PC-9 (cell line): ENCODE results near the gene ANKS6. TPM values are rescaled to one million over a fixed set of nuclear protein-coding genes. Genes with fewer than 3 reads are reported as not detected.

Source experiments
- BruUV-seq: library from RNA; stranded (reverse); fragments of 400-500 nt; replicated peaks from 2 replicates; lab custom pipeline; 2021; lab: Mats Ljungman, UMichigan
- CTCF ChIA-PET: fragments of 300-600 bp; sonication (Branson Sonifier 250); formaldehyde crosslinking; loops from one replicate; lab custom pipeline; 2022; ENCODE audit warnings: antibody characterized with exemption; lab: Charles Lee
- POLR2A ChIA-PET: fragments of 300-600 bp; sonication (Branson Sonifier 250); formaldehyde crosslinking; loops from one replicate; lab custom pipeline; 2022; ENCODE audit warnings: antibody characterized with exemption; ENCODE audit not compliant: unreplicated experiment; lab: Charles Lee
- DNase-seq, 2 experiments: peaks; one replicate each; pipeline versions ENCODE4 v3.0.0 to v3.0.0-alpha.2; 2015 to 2022; ENCODE audit warnings: mixed read lengths in 1 of 2
- H2AFZ ChIP-seq: fragments of 200-600 bp; sonication (generic); 2 replicates; pipeline ENCODE4 v1.8.1; 2017; ENCODE audit warnings: antibody characterized with exemption
- H3F3A ChIP-seq: fragments of 200-600 bp; sonication (generic); 2 replicates; pipeline ENCODE4 v1.8.1; 2017; ENCODE audit warnings: antibody characterized with exemption, mild to moderate bottlenecking, low read depth; ENCODE audit not compliant: insufficient read depth
- H3K27ac ChIP-seq: fragments of 200-600 bp; sonication (generic); 2 replicates; pipeline ENCODE4 v1.6.1; 2016; ENCODE audit warnings: mixed run types
- H3K27me3 ChIP-seq: fragments of 200-600 bp; sonication (generic); 2 replicates; pipeline ENCODE4 v1.6.1; 2016; ENCODE audit warnings: low read depth, mixed run types; ENCODE audit not compliant: insufficient read depth
- H3K36me3 ChIP-seq: fragments of 200-600 bp; sonication (generic); 2 replicates; pipeline ENCODE4 v1.6.1; 2016; ENCODE audit warnings: low read depth, mixed run types
- H3K4me1 ChIP-seq: fragments of 200-600 bp; sonication (generic); replicated peaks from 2 replicates; pipeline ENCODE4 v1.6.1; 2016; ENCODE audit warnings: mixed run types; ENCODE audit not compliant: insufficient read depth
- H3K4me2 ChIP-seq: fragments of 200-600 bp; sonication (generic); 2 replicates; pipeline ENCODE4 v1.6.1; 2017; ENCODE audit warnings: mixed run types
- H3K4me3 ChIP-seq: fragments of 200-600 bp; sonication (generic); 2 replicates; pipeline ENCODE4 v1.6.1; 2016; ENCODE audit warnings: mixed run types
- H3K79me2 ChIP-seq: fragments of 200-600 bp; sonication (generic); 2 replicates; pipeline ENCODE4 v1.6.1; 2017; ENCODE audit warnings: low read depth, mixed run types
- H3K9me2 ChIP-seq: fragments of 200-600 bp; sonication (generic); 2 replicates; pipeline ENCODE4 v1.8.1; 2017; ENCODE audit warnings: mild to moderate bottlenecking; ENCODE audit not compliant: insufficient read depth
- H3K9me3 ChIP-seq: fragments of 200-600 bp; sonication (generic); 2 replicates; pipeline ENCODE4 v1.8.1; 2016; ENCODE audit warnings: low read depth; ENCODE audit not compliant: insufficient read depth
- H4K20me1 ChIP-seq: fragments of 200-600 bp; sonication (generic); 2 replicates; pipeline ENCODE4 v1.8.1; 2017; ENCODE audit not compliant: insufficient read depth
- EZH2 ChIP-seq: fragments of 200-600 bp; sonication (generic); IDR thresholded peaks from 2 replicates; pipeline ENCODE4 v1.8.0; 2017; ENCODE audit warnings: antibody characterized with exemption, low read depth
- intact Hi-C: fragments of 100-400 bp; cut with micrococcal nuclease; formaldehyde crosslinking; loops from one replicate; pipeline ENCODE4 v1.10.0; 2022; ENCODE audit not compliant: unreplicated experiment
- total RNA-seq: library from RNA; stranded (reverse); gene quantifications from 2 replicates; pipeline ENCODE4 v1.2.3, GENCODE V29; 2021
- TF ChIP-seq, protein P1 (sequence below): fragments of 200-600 bp; sonication (generic); conservative IDR thresholded peaks from 2 replicates; pipeline ENCODE4 v1.6.1; 2017; ENCODE audit warnings: mixed run types, antibody characterized with exemption, mild to moderate bottlenecking, moderate library complexity

Gene ANKS6
- total RNA-seq, 1 experiment from 2014 or later, result 74.7 TPM

DNA sequence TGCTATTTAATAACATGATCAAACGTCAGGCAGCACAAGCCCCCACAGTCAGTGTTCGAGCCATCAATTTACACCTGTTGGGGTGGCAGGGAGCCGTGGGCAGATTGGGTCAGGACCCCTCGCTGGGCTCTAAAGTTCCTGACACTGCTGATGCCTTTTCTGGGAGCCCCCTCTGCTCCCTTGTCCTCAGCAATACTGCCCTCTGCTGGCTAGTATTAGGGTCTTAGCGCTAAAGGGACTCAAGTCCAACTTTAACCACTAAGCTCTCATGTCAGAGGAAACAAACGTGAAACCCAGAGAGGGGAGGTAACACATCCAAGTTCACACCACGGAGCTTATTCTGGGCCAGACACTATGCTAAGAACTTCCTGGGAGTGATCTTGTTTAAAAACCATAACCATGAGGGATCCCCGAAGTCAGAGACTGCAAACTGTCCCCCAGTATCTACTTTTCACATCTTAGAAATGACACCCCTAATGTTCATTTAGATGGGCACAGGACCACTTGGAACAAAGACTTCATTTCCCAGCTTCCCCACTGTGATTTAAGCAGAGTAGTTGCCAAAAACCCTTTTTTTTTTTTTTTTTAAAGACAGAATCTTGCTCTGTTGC, 20.4 kb downstream of the ANKS6 start:
- no peaks in the 10 kb centered on the region for H3K9me2 ChIP-seq
- H2AFZ ChIP-seq, result no peak overlapping the region
- ChIA-PET CTCF (interaction anchor here (0.5 to 2.2 kb wide), 10 partner anchors 10 to 658 kb away, joined by 3 to 7 read pairs (median 3); no protein-coding TSS in a partner anchor), POLR2A (interaction anchor here (0.7 kb wide), 1 partner anchor 285 kb away, joined by 3 read pairs; no protein-coding TSS in a partner anchor)
- H3F3A ChIP-seq, result peaks cover 13% of the 10 kb centered on the region
- no peaks in the 10 kb centered on the region for H3K9me3 ChIP-seq
- no peaks in the 10 kb centered on the region for H4K20me1 ChIP-seq
- peaks cover 22% of the 10 kb centered on the region for H3K4me1 ChIP-seq
- H3K27me3 ChIP-seq, result no peaks in the 10 kb centered on the region
- peaks cover 15% of the 10 kb centered on the region for H3K36me3 ChIP-seq
- H3K4me3 ChIP-seq, result no peak overlapping the region
- BruUV-seq, result no TSS peak
- intact Hi-C loops, result loop anchor here (5.0 kb wide), 1 partner anchor 459 kb away; no protein-coding TSS in a partner anchor
- no peak for DNase-seq
- H3K27ac ChIP-seq, result peak overlapping the region; percentile 32; the same call in 1 of the 2 replicates
- H3K79me2 ChIP-seq, result no peaks in the 10 kb centered on the region
- no peak for TF ChIP-seq EZH2
- TF ChIP-seq, protein P1, sequence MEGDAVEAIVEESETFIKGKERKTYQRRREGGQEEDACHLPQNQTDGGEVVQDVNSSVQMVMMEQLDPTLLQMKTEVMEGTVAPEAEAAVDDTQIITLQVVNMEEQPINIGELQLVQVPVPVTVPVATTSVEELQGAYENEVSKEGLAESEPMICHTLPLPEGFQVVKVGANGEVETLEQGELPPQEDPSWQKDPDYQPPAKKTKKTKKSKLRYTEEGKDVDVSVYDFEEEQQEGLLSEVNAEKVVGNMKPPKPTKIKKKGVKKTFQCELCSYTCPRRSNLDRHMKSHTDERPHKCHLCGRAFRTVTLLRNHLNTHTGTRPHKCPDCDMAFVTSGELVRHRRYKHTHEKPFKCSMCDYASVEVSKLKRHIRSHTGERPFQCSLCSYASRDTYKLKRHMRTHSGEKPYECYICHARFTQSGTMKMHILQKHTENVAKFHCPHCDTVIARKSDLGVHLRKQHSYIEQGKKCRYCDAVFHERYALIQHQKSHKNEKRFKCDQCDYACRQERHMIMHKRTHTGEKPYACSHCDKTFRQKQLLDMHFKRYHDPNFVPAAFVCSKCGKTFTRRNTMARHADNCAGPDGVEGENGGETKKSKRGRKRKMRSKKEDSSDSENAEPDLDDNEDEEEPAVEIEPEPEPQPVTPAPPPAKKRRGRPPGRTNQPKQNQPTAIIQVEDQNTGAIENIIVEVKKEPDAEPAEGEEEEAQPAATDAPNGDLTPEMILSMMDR, result peak; percentile 69
- H3K4me2 ChIP-seq, result peak overlapping the region; percentile 52

DNA sequence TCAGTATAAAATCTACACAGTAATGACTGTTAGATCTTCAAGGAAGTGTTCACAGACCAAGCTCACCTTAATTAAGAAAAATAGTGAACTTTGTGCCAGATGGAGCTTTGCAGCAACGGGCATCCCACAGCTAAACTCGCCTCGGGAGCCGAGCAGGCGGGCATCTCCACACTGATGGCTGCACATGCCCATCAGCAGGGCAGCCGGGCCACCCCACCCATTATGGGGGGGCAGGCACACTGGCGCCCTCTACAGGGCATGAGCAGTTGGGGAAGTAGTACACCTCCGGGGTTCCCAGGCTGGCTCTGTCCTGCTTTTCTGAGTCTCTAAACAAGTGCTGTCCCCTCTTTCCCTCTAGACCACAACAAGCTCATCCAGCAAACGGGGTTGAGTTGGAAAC, 21.6 kb downstream of the ANKS6 start:
- no peaks in the 10 kb centered on the region for H4K20me1 ChIP-seq
- peaks cover 20% of the 10 kb centered on the region for H3K36me3 ChIP-seq
- POLR2A ChIA-PET, result interaction anchor here (0.6 kb wide), 1 partner anchor 316 kb away, joined by 3 read pairs; no protein-coding TSS in a partner anchor
- H3K4me2 ChIP-seq, result peak overlapping the region; percentile 52; the same call in 1 of the 2 replicates
- peak in 1 of 2 experiments; percentile 45 for DNase-seq
- no TSS peak for BruUV-seq
- CTCF ChIA-PET, result interaction anchor here (0.5 to 2.2 kb wide), 3 partner anchors 9 to 483 kb away, joined by 3 to 7 read pairs (median 3); no protein-coding TSS in a partner anchor
- H3K27ac ChIP-seq, result peak overlapping the region; percentile 32
- H3K27me3 ChIP-seq, result no peaks in the 10 kb centered on the region
- no peak overlapping the region for H2AFZ ChIP-seq
- no peak overlapping the region for H3K4me3 ChIP-seq
- peaks cover 22% of the 10 kb centered on the region for H3K4me1 ChIP-seq
- no peaks in the 10 kb centered on the region for H3K79me2 ChIP-seq
- intact Hi-C loops, result loop anchor here (5.0 kb wide), 1 partner anchor 457 kb away; no protein-coding TSS in a partner anchor
- TF ChIP-seq EZH2, result no peak
- TF ChIP-seq, protein P1, result peak; percentile 78
- H3K9me2 ChIP-seq, result no peaks in the 10 kb centered on the region
- peaks cover 13% of the 10 kb centered on the region for H3F3A ChIP-seq
- H3K9me3 ChIP-seq, result no peaks in the 10 kb centered on the region

DNA sequence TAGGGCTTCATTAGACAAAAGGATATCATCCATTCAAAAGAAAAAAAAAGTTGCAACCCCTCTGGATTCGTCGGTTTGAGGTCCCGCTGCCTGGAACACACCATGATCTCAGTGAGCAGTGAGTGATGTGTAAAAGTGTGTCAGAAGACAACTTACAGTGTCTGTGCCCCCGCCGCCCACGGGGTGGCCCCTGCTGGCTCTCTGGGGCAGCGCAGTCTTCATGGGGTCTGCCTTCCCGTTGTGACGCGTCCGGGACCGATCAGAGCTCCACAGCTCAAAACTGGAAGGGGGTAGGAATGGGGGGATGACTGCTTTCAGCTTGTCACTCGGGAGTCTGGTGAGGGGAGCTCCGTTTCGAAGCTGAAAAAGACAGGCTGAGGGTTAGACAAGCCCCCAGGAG, 22.6 kb downstream of the ANKS6 start:
- H3F3A ChIP-seq, result peaks cover 7% of the 10 kb centered on the region
- H3K79me2 ChIP-seq, result no peaks in the 10 kb centered on the region
- no peak for DNase-seq
- BruUV-seq, result no TSS peak
- H3K9me3 ChIP-seq, result no peaks in the 10 kb centered on the region
- POLR2A ChIA-PET, result no interaction called here
- no peak overlapping the region for H2AFZ ChIP-seq
- no peak overlapping the region for H3K27ac ChIP-seq
- CTCF ChIA-PET, result no interaction called here
- H3K27me3 ChIP-seq, result no peaks in the 10 kb centered on the region
- intact Hi-C loops, result no loop called here
- H3K4me1 ChIP-seq, result peaks cover 15% of the 10 kb centered on the region
- H3K9me2 ChIP-seq, result no peaks in the 10 kb centered on the region
- H3K4me3 ChIP-seq, result no peak overlapping the region
- TF ChIP-seq EZH2, result no peak
- TF ChIP-seq, protein P1, result no peak
- peaks cover 26% of the 10 kb centered on the region for H3K36me3 ChIP-seq
- H3K4me2 ChIP-seq, result no peak overlapping the region
- H4K20me1 ChIP-seq, result no peaks in the 10 kb centered on the region
